Astrocyte of the cerebellum (primary cell): Measurements from ENCODE around the gene CDH4.

Experiments
- DNase-seq: peaks from one replicate; pipeline ENCODE4 v3.0.0-alpha.2; 2011; ENCODE audit warnings: low read depth
- H3K4me3 ChIP-seq: 2 replicates; pipeline ENCODE4 v1.5.1; 2011; ENCODE audit warnings: mild to moderate bottlenecking, low read depth, low read length, moderate library complexity
- CTCF ChIP-seq: IDR thresholded peaks from 2 replicates; pipeline ENCODE4 v1.5.1; 2012; ENCODE audit warnings: low read length, low read depth, moderate library complexity, mild to moderate bottlenecking; ENCODE audit errors: missing control alignments
- in situ Hi-C: cut with HindIII; loops from 2 replicates; pipeline ENCODE4 v1.10.0; 2017; ENCODE audit warnings: low sequenced_read_pairs

Gene CDH4

GRCh38 chr20:61514805-61515505 is 262.9 kb downstream of the CDH4 start:
- no peak for TF ChIP-seq CTCF
- no peak overlapping the region for H3K4me3 ChIP-seq
- in situ Hi-C loops = loop anchor here (5.0 kb wide), 2 partner anchors 33 to 82 kb away; no protein-coding TSS in a partner anchor
- no peak for DNase-seq

GRCh38 chr20:61515922-61516321 is 263.9 kb downstream of the CDH4 start:
- in situ Hi-C loops = loop anchor here (5.0 kb wide), 2 partner anchors 34 to 81 kb away; no protein-coding TSS in a partner anchor
- TF ChIP-seq CTCF = no peak
- DNase-seq = no peak
- no peak overlapping the region for H3K4me3 ChIP-seq

GRCh38 chr20:61516346-61517208 is 264.5 kb downstream of the CDH4 start:
- no peak overlapping the region for H3K4me3 ChIP-seq
- in situ Hi-C loops = loop anchor here (5.0 kb wide), 2 partner anchors 34 to 81 kb away; no protein-coding TSS in a partner anchor
- TF ChIP-seq CTCF = no peak
- no peak for DNase-seq

- in situ Hi-C loops = loop anchor here (5.0 kb wide), 2 partner anchors 35 to 80 kb away; no protein-coding TSS in a partner anchor
- no peak for TF ChIP-seq CTCF
- DNase-seq = no peak
- no peak overlapping the region for H3K4me3 ChIP-seq
Measured at GRCh38 chr20:61517419-61517818, 265.4 kb downstream of the CDH4 start.

DNA sequence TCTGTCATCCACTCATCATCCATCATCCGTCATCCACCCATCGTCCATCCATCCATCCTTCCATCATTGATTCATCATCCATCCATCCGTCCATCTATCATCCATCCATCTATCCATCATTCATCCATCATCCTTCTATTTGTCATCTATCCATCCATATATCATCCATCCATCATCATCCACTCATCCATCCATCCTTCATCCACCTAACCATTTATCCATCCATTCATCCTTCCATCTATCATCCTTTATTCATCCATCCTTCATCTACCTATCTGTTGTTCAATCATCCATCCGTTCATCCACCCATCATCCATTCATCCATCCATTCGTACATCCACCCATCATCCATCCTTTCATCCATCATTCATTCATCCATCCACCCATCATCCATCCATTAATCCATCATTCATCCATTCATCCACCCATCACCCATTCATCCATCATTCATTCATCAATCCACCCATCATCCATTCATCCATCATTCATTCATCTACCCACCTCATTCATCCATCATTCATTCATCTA is 266.4 kb downstream of the CDH4 start:
- no peak for DNase-seq
- in situ Hi-C loops = loop anchor here (5.0 kb wide), 2 partner anchors 36 to 79 kb away; no protein-coding TSS in a partner anchor
- TF ChIP-seq CTCF = no peak
- H3K4me3 ChIP-seq = no peak overlapping the region

- no peak for TF ChIP-seq CTCF
- in situ Hi-C loops = loop anchor here (5.0 kb wide), 2 partner anchors 37 to 78 kb away; no protein-coding TSS in a partner anchor
- H3K4me3 ChIP-seq = no peak overlapping the region
- DNase-seq = no peak
Measured at GRCh38 chr20:61519488-61519887, 267.4 kb downstream of the CDH4 start.
